Uterus (tissue), 2 donors: ENCODE measurements around the gene SLFN12.

Source experiments
- POLR2A ChIP-seq, 2 donors: fragments of 450-650 bp; IDR thresholded peaks; one replicate each; pipeline ENCODE4 v1.6.1; 2016; ENCODE audit warnings: antibody characterized with exemption in 2 of 2, mild to moderate bottlenecking in 1 of 2, moderate library complexity in 1 of 2
- TF ChIP-seq, protein P1 (sequence below), 4 experiments: fragments of 200-600 bp in 2 of 4; fragments of 450-650 bp in 2 of 4; sonication (generic) in 2 of 4; IDR thresholded peaks; one replicate each; pipeline ENCODE4 v1.5.1; 2016 to 2019; ENCODE audit warnings: antibody characterized with exemption in 4 of 4, mild to moderate bottlenecking in 2 of 4, moderate library complexity in 1 of 4

DNA sequence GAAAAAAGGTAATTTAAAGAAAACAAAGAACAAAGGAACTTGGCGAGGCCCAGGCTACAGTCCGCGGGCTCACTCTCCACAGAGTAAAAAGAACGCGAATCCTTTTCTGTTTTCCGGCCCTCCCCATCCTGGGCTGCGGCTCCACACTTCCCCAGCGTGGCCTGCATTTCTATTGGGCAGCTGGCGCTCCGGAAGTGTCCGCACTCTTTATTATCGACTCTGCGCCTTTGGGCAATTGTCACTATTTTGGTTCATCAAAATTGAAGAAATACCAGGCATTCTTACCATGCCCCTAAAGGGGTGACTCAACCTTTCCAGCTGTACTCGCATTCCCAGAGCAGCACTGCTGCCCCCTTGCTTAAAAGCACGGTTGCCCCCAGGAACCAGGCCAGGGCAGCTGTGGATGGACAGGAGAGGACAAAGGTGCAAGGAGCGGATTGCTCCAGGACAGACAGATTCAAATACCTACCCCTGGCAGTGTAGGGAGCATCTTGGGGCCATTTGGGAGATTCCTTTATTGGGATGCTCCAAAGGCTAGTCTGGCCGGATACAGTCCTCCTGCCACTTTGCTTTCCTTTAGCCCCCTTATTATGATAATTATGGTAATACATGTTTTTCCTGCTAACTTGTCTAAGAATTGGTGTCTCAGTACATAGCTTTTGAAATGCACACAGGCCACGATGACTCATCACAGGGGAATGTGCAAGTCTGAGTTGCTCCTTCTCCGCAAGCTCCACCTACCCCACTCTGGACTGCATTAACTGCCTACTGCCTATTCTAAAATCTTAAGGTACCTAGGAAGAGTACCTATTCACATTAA, 985 bp upstream of the SLFN12 start:
- TF ChIP-seq POLR2A (IDR thresholded peaks at IDR 0.05): no peak
- TF ChIP-seq, protein P1, sequence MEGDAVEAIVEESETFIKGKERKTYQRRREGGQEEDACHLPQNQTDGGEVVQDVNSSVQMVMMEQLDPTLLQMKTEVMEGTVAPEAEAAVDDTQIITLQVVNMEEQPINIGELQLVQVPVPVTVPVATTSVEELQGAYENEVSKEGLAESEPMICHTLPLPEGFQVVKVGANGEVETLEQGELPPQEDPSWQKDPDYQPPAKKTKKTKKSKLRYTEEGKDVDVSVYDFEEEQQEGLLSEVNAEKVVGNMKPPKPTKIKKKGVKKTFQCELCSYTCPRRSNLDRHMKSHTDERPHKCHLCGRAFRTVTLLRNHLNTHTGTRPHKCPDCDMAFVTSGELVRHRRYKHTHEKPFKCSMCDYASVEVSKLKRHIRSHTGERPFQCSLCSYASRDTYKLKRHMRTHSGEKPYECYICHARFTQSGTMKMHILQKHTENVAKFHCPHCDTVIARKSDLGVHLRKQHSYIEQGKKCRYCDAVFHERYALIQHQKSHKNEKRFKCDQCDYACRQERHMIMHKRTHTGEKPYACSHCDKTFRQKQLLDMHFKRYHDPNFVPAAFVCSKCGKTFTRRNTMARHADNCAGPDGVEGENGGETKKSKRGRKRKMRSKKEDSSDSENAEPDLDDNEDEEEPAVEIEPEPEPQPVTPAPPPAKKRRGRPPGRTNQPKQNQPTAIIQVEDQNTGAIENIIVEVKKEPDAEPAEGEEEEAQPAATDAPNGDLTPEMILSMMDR (IDR thresholded peaks at IDR 0.05): peak in 2 of 4 experiments; percentile 9 to 25
